GM18517 (cell line): Measurements from ENCODE around the gene FPR3.
"Not testable (repeated sequence)": the region's sequence is repeated elsewhere in the genome, so short reads cannot be mapped to it uniquely, and the experiment has no call there.

Source experiments
- ATAC-seq: cut with Tn5 transposase; IDR thresholded peaks from one replicate; pipeline ENCODE4 v1.9.1; 2021; ENCODE audit warnings: mild to moderate bottlenecking, moderate library complexity; ENCODE audit not compliant: unreplicated experiment

Gene FPR3

GRCh38 chr19:51806571-51806970, 11.6 kb downstream of the FPR3 start:
- not testable (repeated sequence) for ATAC-seq

GRCh38 chr19:51807111-51807701, 12.2 kb downstream of the FPR3 start:
- no peak for ATAC-seq

GRCh38 chr19:51807925-51808324, 13.0 kb downstream of the FPR3 start:
- ATAC-seq = no peak

GRCh38 chr19:51808333-51808986, 13.5 kb downstream of the FPR3 start:
- no peak for ATAC-seq

GRCh38 chr19:51809787-51810186, 14.8 kb downstream of the FPR3 start:
- ATAC-seq = no peak

- no peak for ATAC-seq
Measured at GRCh38 chr19:51810223-51810622, 15.3 kb downstream of the FPR3 start.

- no peak for ATAC-seq
Measured at GRCh38 chr19:51811344-51811743, 16.4 kb downstream of the FPR3 start.

- ATAC-seq = no peak
Measured at GRCh38 chr19:51815043-51815442, 20.1 kb downstream of the FPR3 start.

- no peak for ATAC-seq
Measured at GRCh38 chr19:51816711-51817110, 21.8 kb downstream of the FPR3 start.

- no peak for ATAC-seq
Measured at GRCh38 chr19:51820011-51820410, 25.1 kb downstream of the FPR3 start.

- no peak for ATAC-seq
Measured at GRCh38 chr19:51820831-51821446, 26.0 kb downstream of the FPR3 start.

- no peak for ATAC-seq
Measured at GRCh38 chr19:51821456-51821855, 26.5 kb downstream of the FPR3 start.

GRCh38 chr19:51821921-51822320, 27.0 kb downstream of the FPR3 start:
- ATAC-seq = no peak

- no peak for ATAC-seq
Measured at GRCh38 chr19:51822325-51822724, 27.4 kb downstream of the FPR3 start.

GRCh38 chr19:51822946-51823345, 28.0 kb downstream of the FPR3 start:
- ATAC-seq = no peak

- ATAC-seq = no peak
Measured at GRCh38 chr19:51824281-51825005, 29.5 kb downstream of the FPR3 start.

GRCh38 chr19:51830274-51830673, 35.3 kb downstream of the FPR3 start:
- ATAC-seq = no peak

- no peak for ATAC-seq
Measured at GRCh38 chr19:51837145-51837544, 42.2 kb downstream of the FPR3 start.

- no peak for ATAC-seq
Measured at GRCh38 chr19:51861870-51862622, 67.1 kb downstream of the FPR3 start.

GRCh38 chr19:51873097-51873496, 78.1 kb downstream of the FPR3 start:
- no peak for ATAC-seq
